Neural cell (in vitro differentiated cells): Measurements from ENCODE around the gene STARD9. TPM values are rescaled to one million over a fixed set of nuclear protein-coding genes. Genes with fewer than 3 reads are reported as not detected.
A peak's percentile ranks its signal among the peaks of the same experiment; 100 is the strongest.

Experiments used
- H2AFZ ChIP-seq: fragments of 200-600, 300-800 bp; sonication (generic), shearing (Covaris generic); 2 replicates; pipeline ENCODE4 v1.6.0; 2014; ENCODE audit warnings: low read depth, mild to moderate bottlenecking, antibody characterized with exemption, low read length, moderate library complexity
- H3F3A ChIP-seq: fragments of 200-600 bp; shearing (Covaris generic); 2 replicates; pipeline ENCODE4 v1.6.1; 2016; ENCODE audit warnings: mild to moderate bottlenecking, moderate library complexity, mixed read lengths, antibody characterized with exemption, low read length; ENCODE audit not compliant: insufficient read depth, poor library complexity, severe bottlenecking
- H3K27ac ChIP-seq: fragments of 200-600, 300-800 bp; sonication (generic), shearing (Covaris generic); 2 replicates; pipeline ENCODE4 v1.5.1; 2014; ENCODE audit warnings: mild to moderate bottlenecking, low read length, moderate library complexity
- H3K27me3 ChIP-seq: fragments of 300-800, 200-600 bp; sonication (generic), shearing (Covaris generic); 2 replicates; pipeline ENCODE4 v1.6.0; 2014; ENCODE audit warnings: mild to moderate bottlenecking, low read depth, low read length, moderate library complexity; ENCODE audit not compliant: insufficient read depth
- H3K36me3 ChIP-seq: fragments of 300-800, 200-600 bp; sonication (generic), shearing (Covaris generic); 2 replicates; pipeline ENCODE4 v1.5.1; 2014; ENCODE audit warnings: mild to moderate bottlenecking, antibody characterized with exemption, low read length, moderate library complexity; ENCODE audit not compliant: insufficient read depth
- H3K4me2 ChIP-seq: fragments of 300-800, 200-600 bp; sonication (generic), shearing (Covaris generic); 2 replicates; pipeline ENCODE4 v1.6.0; 2014; ENCODE audit warnings: mild to moderate bottlenecking, low read length
- H3K4me3 ChIP-seq: fragments of 300-800, 200-600 bp; sonication (generic), shearing (Covaris generic); 2 replicates; pipeline ENCODE4 v1.5.1; 2014; ENCODE audit warnings: mild to moderate bottlenecking, low read length, moderate library complexity
- H3K79me2 ChIP-seq: fragments of 200-600 bp; shearing (Covaris generic); replicated peaks from 2 replicates; pipeline ENCODE4 v1.6.0; 2014; ENCODE audit warnings: mild to moderate bottlenecking, low read length, moderate library complexity; ENCODE audit not compliant: insufficient read depth
- H3K9ac ChIP-seq: fragments of 300-800, 200-600 bp; sonication (generic), shearing (Covaris generic); 2 replicates; pipeline ENCODE4 v1.6.1; 2016; ENCODE audit warnings: mild to moderate bottlenecking, low read length, mixed read lengths
- H3K9me2 ChIP-seq: fragments of 200-600 bp; shearing (Covaris generic); 2 replicates; pipeline ENCODE4 v1.6.1; 2016; ENCODE audit warnings: mild to moderate bottlenecking, low read length, mixed read lengths; ENCODE audit not compliant: insufficient read depth
- H3K9me3 ChIP-seq: fragments of 200-600, 300-800 bp; sonication (generic), shearing (Covaris generic); 2 replicates; pipeline ENCODE4 v1.6.1; 2016; ENCODE audit warnings: mild to moderate bottlenecking, mixed run types, low read length, moderate library complexity, mixed read lengths
- H4K20me1 ChIP-seq: fragments of 200-600 bp; shearing (Covaris generic); 2 replicates; pipeline ENCODE4 v1.6.1; 2016; ENCODE audit warnings: mild to moderate bottlenecking, mixed run types; ENCODE audit not compliant: insufficient read depth
- CTCF ChIP-seq: fragments of 450-650 bp; IDR thresholded peaks from 2 replicates; pipeline ENCODE4 v1.5.1; 2014; ENCODE audit warnings: antibody characterized with exemption, mild to moderate bottlenecking, moderate library complexity; ENCODE audit not compliant: poor library complexity, severe bottlenecking
- EP300 ChIP-seq: fragments of 450-650 bp; conservative IDR thresholded peaks from 2 replicates; pipeline ENCODE4 v1.6.1; 2014; ENCODE audit warnings: antibody characterized with exemption, mild to moderate bottlenecking, moderate library complexity; ENCODE audit not compliant: poor library complexity, severe bottlenecking
- EZH2 ChIP-seq: fragments of 200-600, 300-800 bp; shearing (Covaris generic), sonication (generic); IDR thresholded peaks from 2 replicates; pipeline ENCODE4 v1.6.1; 2014; ENCODE audit warnings: antibody characterized with exemption, low read length, borderline replicate concordance, mild to moderate bottlenecking; ENCODE audit not compliant: insufficient read depth, poor library complexity, severe bottlenecking
- MXI1 ChIP-seq: fragments of 450-650 bp; conservative IDR thresholded peaks from 2 replicates; pipeline ENCODE4 v1.6.1; 2014; ENCODE audit warnings: antibody characterized with exemption, mild to moderate bottlenecking; ENCODE audit not compliant: poor library complexity, severe bottlenecking
- POLR2AphosphoS5 ChIP-seq: IDR thresholded peaks from 2 replicates; pipeline ENCODE4 v1.6.1; 2012
- RAD21 ChIP-seq: fragments of 450-650 bp; conservative IDR thresholded peaks from 2 replicates; pipeline ENCODE4 v1.6.1; 2014; ENCODE audit warnings: antibody characterized with exemption, mild to moderate bottlenecking, moderate library complexity
- REST ChIP-seq: IDR thresholded peaks from 2 replicates; pipeline ENCODE4 v1.6.1; 2012; ENCODE audit warnings: borderline replicate concordance
- SMC3 ChIP-seq: fragments of 450-650 bp; conservative IDR thresholded peaks from 2 replicates; pipeline ENCODE4 v1.6.1; 2014; ENCODE audit warnings: antibody characterized with exemption, mild to moderate bottlenecking, moderate library complexity; ENCODE audit not compliant: poor library complexity
- TAF1 ChIP-seq: IDR thresholded peaks from 2 replicates; pipeline ENCODE4 v1.6.1; 2012; ENCODE audit warnings: low read depth
- polyA plus RNA-seq: library from polyadenylated mRNA; depleted of rRNA; stranded (reverse); fragments of >200 nt; gene quantifications from 2 replicates; pipeline ENCODE4 v1.2.3, GENCODE V29; 2014

Gene STARD9
- polyA plus RNA-seq, 1 donor from 2014 or later, result 6.4 TPM

GRCh38 chr15:42558739-42559138 is 16.7 kb upstream of the STARD9 start:
- TF ChIP-seq MXI1, result no peak
- no peak for TF ChIP-seq TAF1
- no peak for TF ChIP-seq EZH2
- TF ChIP-seq CTCF, result no peak
- TF ChIP-seq REST, result no peak
- no peak for TF ChIP-seq POLR2AphosphoS5
- no peak for TF ChIP-seq EP300
- TF ChIP-seq SMC3, result no peak
- no peaks in the 10 kb centered on the region for H3K9me3 ChIP-seq
- no peaks in the 10 kb centered on the region for H3K36me3 ChIP-seq
- H3K27me3 ChIP-seq, result no peaks in the 10 kb centered on the region
- H3K4me3 ChIP-seq, result no peak overlapping the region
- no peak overlapping the region for H3K27ac ChIP-seq
- no peak overlapping the region for H3K9ac ChIP-seq
- H3K79me2 ChIP-seq, result no peaks in the 10 kb centered on the region
- H2AFZ ChIP-seq, result no peak overlapping the region
- H3K4me2 ChIP-seq, result no peak overlapping the region
- H4K20me1 ChIP-seq, result no peaks in the 10 kb centered on the region
- no peaks in the 10 kb centered on the region for H3F3A ChIP-seq
- H3K9me2 ChIP-seq, result no peaks in the 10 kb centered on the region

GRCh38 chr15:42576040-42576594 is 711 bp downstream of the STARD9 start:
- Histone ChIP-seq H3F3A (no peaks in the 10 kb centered on the region), H3K4me2 (peak overlapping the region; percentile 49), H3K27ac (no peak overlapping the region), H3K9me3 (no peaks in the 10 kb centered on the region), H3K27me3 (no peaks in the 10 kb centered on the region), H3K9ac (peak overlapping the region; percentile 64), H2AFZ (peak overlapping the region; percentile 65), H3K9me2 (no peaks in the 10 kb centered on the region), H3K79me2 (no peaks in the 10 kb centered on the region), H3K36me3 (no peaks in the 10 kb centered on the region), H3K4me3 (peak overlapping the region; percentile 95), H4K20me1 (no peaks in the 10 kb centered on the region)
- TF ChIP-seq REST, result no peak
- no peak for TF ChIP-seq CTCF
- TF ChIP-seq SMC3, result no peak
- TF ChIP-seq RAD21, result no peak
- TF ChIP-seq TAF1, result no peak
- no peak for TF ChIP-seq MXI1
